IPS DF 6.9 (cell line): ENCODE measurements around the gene HIF3A.
A peak's percentile ranks its signal among the peaks of the same experiment; 100 is the strongest.

Experiments used
- DNase-seq: peaks from one replicate; pipeline ENCODE4 v3.0.0-alpha.2; 2013; ENCODE audit warnings: low read depth, low spot score
- H3K27ac ChIP-seq: one replicate; pipeline ENCODE4 v1.5.1; 2013; ENCODE audit warnings: low read length, control low read depth
- H3K27me3 ChIP-seq: 2 replicates; pipeline ENCODE4 v1.6.1; 2013; ENCODE audit warnings: mild to moderate bottlenecking, low read length; ENCODE audit not compliant: control insufficient read depth, insufficient read depth
- H3K36me3 ChIP-seq: 2 replicates; pipeline ENCODE4 v1.6.1; 2013; ENCODE audit warnings: low read length; ENCODE audit not compliant: control insufficient read depth, insufficient read depth
- H3K4me1 ChIP-seq: 2 replicates; pipeline ENCODE4 v1.6.1; 2013; ENCODE audit warnings: low read length; ENCODE audit not compliant: control insufficient read depth, insufficient read depth
- H3K4me3 ChIP-seq: 2 replicates; pipeline ENCODE4 v1.5.1; 2013; ENCODE audit warnings: mild to moderate bottlenecking, low read length
- H3K9me3 ChIP-seq: 2 replicates; pipeline ENCODE4 v1.6.1; 2013; ENCODE audit warnings: low read length, inconsistent platforms; ENCODE audit not compliant: control insufficient read depth, insufficient read depth
- WGBS: extraction: QIAGEN DNeasy Blood & Tissue Kit; methylation state at CpG from one replicate; pipeline ENCODE4 v1.1.7; 2013; ENCODE audit warnings: mixed read lengths, missing lambda C conversion rate; ENCODE audit not compliant: insufficient read length, insufficient coverage; 5-methylcytosine and 5-hydroxymethylcytosine counted together

The HIF3A gene

DNA sequence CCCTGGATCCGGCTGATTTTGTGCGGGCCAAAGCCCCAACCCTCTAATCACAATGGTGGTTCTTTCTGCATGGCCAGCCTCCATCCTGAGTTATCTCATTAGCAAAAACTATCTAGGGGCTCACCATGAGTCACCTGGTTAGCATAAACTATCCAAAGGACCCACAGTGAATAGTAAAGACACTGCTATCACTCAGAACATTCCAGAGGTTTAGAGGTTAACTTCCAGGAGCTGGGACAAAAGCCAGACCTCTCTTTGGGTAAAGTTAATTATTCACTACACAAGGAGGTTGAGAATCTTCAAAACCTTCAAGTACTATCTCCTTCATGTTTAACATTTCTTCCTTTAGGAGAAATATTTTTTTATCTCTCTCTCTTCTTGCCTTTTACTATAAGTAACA is 31.2 kb downstream of the HIF3A start:
- Histone ChIP-seq H3K27me3 (no peaks in the 10 kb centered on the region), H3K36me3 (peaks cover 21% of the 10 kb centered on the region; the same call in 1 of the 2 replicates), H3K27ac (no peak overlapping the region), H3K4me3 (no peak overlapping the region), H3K9me3 (0 out of 2 replicates have a peak, but pooled peaks cover 3% of the 10 kb centered on the region), H3K4me1 (no peaks in the 10 kb centered on the region)
- DNase-seq = no peak
- no CpG with 5 or more reads among the region's 2 CpGs for WGBS

- 100% methylated on average over 2 of the region's 2 CpGs for WGBS
- H3K36me3 ChIP-seq = peaks cover 19% of the 10 kb centered on the region; the same call in 1 of the 2 replicates
- H3K27me3 ChIP-seq = no peaks in the 10 kb centered on the region
Measured at GRCh38 chr19:46330319-46330918, 33.6 kb downstream of the HIF3A start.

GRCh38 chr19:46337487-46337886 is 40.6 kb downstream of the HIF3A start:
- Histone ChIP-seq H3K4me1 (no peaks in the 10 kb centered on the region; the same call in 1 of the 2 replicates), H3K36me3 (no peaks in the 10 kb centered on the region; the same call in 1 of the 2 replicates), H3K27ac (no peak overlapping the region), H3K9me3 (no peaks in the 10 kb centered on the region), H3K27me3 (no peaks in the 10 kb centered on the region), H3K4me3 (no peak overlapping the region)
- DNase-seq = no peak
- WGBS = no CpG with 5 or more reads among the region's 1 CpG

More at GRCh38 chr19:46330319-46330918, 33.6 kb downstream of the HIF3A start:
- Histone ChIP-seq H3K4me1 (no peaks in the 10 kb centered on the region; the same call in 1 of the 2 replicates), H3K9me3 (0 out of 2 replicates have a peak, but pooled peaks cover 3% of the 10 kb centered on the region), H3K27ac (no peak overlapping the region), H3K4me3 (no peak overlapping the region)
- DNase-seq = no peak

DNA sequence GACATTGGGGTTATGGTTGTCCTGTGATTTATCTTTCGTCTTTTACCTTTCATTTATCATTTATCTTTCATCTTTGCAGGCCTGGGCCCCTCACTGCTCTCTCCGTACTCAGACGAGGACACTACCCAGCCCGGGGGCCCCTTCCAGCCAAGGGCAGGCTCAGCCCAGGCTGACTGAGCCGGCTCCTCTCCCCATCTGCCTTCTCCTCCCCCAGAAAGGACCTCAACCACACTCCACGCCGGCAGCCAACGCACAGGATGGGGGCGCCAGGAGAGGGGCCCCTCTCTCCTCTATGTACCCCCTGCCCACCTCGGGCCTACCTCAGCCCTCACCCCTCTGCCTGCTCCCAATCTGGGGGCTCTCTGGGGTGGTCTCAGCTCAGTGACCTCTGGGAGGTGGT is 42.6 kb downstream of the HIF3A start:
- H3K36me3 ChIP-seq = no peaks in the 10 kb centered on the region; the same call in 1 of the 2 replicates
- no peaks in the 10 kb centered on the region; the same call in 1 of the 2 replicates for H3K4me1 ChIP-seq
- no peak overlapping the region for H3K27ac ChIP-seq
- DNase-seq = no peak
- no peak overlapping the region for H3K4me3 ChIP-seq
- no CpG with 5 or more reads among the region's 10 CpGs for WGBS
- H3K27me3 ChIP-seq = no peaks in the 10 kb centered on the region
- no peaks in the 10 kb centered on the region for H3K9me3 ChIP-seq

- no peak overlapping the region for H3K27ac ChIP-seq
- H3K36me3 ChIP-seq = no peaks in the 10 kb centered on the region; the same call in 1 of the 2 replicates
- no peaks in the 10 kb centered on the region for H3K4me1 ChIP-seq
- H3K27me3 ChIP-seq = no peaks in the 10 kb centered on the region
- no CpG with 5 or more reads among the region's 11 CpGs for WGBS
- H3K4me3 ChIP-seq = no peak overlapping the region
- H3K9me3 ChIP-seq = no peaks in the 10 kb centered on the region
- DNase-seq = no peak
Measured at GRCh38 chr19:46340051-46340659, 43.3 kb downstream of the HIF3A start.

DNA sequence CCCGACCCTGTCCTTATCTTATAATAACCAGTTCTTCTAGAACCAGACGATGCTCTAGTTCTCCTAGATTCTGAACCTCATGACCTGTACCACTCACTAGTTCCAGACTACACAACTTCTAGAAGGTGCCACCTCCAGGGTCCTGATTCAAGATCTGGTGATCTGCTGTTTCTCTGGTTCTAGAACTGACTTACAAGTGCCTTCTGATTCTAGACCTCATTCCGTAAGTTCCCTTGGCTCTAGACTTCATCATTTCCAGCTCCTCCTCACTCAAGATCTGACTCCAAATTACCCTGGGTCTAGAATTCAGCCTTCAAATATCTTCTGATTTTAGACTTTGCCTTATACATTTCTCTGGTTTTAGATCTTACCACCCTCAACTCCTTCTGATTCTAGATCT is 45.1 kb downstream of the HIF3A start:
- Histone ChIP-seq H3K9me3 (no peaks in the 10 kb centered on the region), H3K36me3 (no peaks in the 10 kb centered on the region; the same call in 1 of the 2 replicates), H3K4me3 (no peak overlapping the region), H3K27ac (no peak overlapping the region), H3K4me1 (no peaks in the 10 kb centered on the region), H3K27me3 (no peaks in the 10 kb centered on the region)
- DNase-seq = no peak
- no CpG with 5 or more reads among the region's 3 CpGs for WGBS

DNA sequence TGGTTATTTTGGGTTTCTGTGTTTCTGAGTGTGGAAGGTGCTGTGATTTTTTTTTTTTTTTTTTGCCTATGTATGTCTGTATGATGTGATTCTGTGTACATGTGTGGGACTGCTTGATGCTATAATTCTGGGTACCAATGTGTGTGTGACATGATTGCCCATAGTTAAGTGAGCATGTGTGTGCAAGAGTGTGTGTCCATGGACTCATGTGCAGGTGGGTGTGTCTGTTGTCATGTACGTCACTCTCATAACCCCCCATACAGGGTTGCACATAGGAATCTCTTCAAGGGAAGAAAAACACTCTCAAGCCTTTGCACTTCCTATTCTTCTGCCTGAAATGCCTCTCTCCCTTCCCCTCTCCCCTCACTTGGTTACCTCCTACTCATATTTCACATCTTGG is 47.5 kb downstream of the HIF3A start:
- Histone ChIP-seq H3K4me3 (no peak overlapping the region), H3K27me3 (no peaks in the 10 kb centered on the region), H3K4me1 (0 out of 2 replicates have a peak, but pooled peaks cover 2% of the 10 kb centered on the region), H3K27ac (no peak overlapping the region), H3K36me3 (no peaks in the 10 kb centered on the region), H3K9me3 (no peaks in the 10 kb centered on the region)
- WGBS = no CpG with 5 or more reads among the region's 1 CpG
- DNase-seq = no peak

GRCh38 chr19:46345157-46345556 is 48.3 kb downstream of the HIF3A start:
- Histone ChIP-seq H3K9me3 (no peaks in the 10 kb centered on the region), H3K4me3 (no peak overlapping the region), H3K36me3 (no peaks in the 10 kb centered on the region), H3K27me3 (no peaks in the 10 kb centered on the region), H3K27ac (no peak overlapping the region), H3K4me1 (0 out of 2 replicates have a peak, but pooled peaks cover 2% of the 10 kb centered on the region)
- DNase-seq = no peak
- WGBS = 100% methylated on average over 1 of the region's 5 CpGs

GRCh38 chr19:46346821-46347571 is 50.2 kb downstream of the HIF3A start, which contains the start of gene PPP5C:
Gene PPP5C (plus strand): TSS chr19:46347087. CDS start chr19:46347097, 10 bp downstream.
- Histone ChIP-seq H3K4me3 (peak within 1 kb of the TSS; percentile 83), H3K27ac (no peak within 1 kb of the TSS), H3K36me3 (no peaks in the 10 kb centered on the region), H3K4me1 (0 out of 2 replicates have a peak, but pooled peaks cover 2% of the 10 kb centered on the region), H3K9me3 (no peaks in the 10 kb centered on the region), H3K27me3 (no peaks in the 10 kb centered on the region)
- no CpG with 5 or more reads among the region's 62 CpGs for WGBS
- peak; percentile 87 for DNase-seq

DNA sequence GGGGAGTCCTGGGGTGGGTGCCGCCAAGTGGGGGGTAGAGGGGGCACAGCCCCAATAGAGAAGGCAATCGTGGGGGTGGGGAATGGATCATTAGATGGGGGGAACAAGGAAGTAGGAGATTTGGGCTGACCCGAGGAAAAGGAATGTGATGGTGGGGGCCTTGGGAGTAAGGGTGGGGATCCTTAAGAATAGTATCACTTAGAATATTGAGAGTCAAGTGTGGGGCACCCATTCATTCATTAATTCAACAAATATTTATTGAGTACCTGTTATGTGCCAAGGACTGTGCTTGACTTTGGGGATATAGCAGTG is 50.7 kb downstream of the HIF3A start:
- H3K9me3 ChIP-seq = no peaks in the 10 kb centered on the region
- WGBS = no CpG with 5 or more reads among the region's 3 CpGs
- DNase-seq = no peak
- H3K4me3 ChIP-seq = peak overlapping the region; percentile 83; the same call in 1 of the 2 replicates
- 0 out of 2 replicates have a peak, but pooled peaks cover 2% of the 10 kb centered on the region for H3K4me1 ChIP-seq
- H3K27ac ChIP-seq = no peak overlapping the region
- no peaks in the 10 kb centered on the region for H3K36me3 ChIP-seq
- H3K27me3 ChIP-seq = no peaks in the 10 kb centered on the region
